GM19372 (cell line): Measurements from ENCODE around the gene RELL2.
"Not testable (repeated sequence)": the region's sequence is repeated elsewhere in the genome, so short reads cannot be mapped to it uniquely, and the experiment has no call there.

Experiments used
- ATAC-seq: cut with Tn5 transposase; IDR thresholded peaks from one replicate; pipeline ENCODE4 v1.9.1; 2021; ENCODE audit warnings: mild to moderate bottlenecking, low read depth, moderate library complexity; ENCODE audit not compliant: unreplicated experiment

Gene RELL2

GRCh38 chr5:141636413-141637122, at the start of gene RELL2, which contains the start of gene HDAC3:
RELL2 (plus strand) TSS chr5:141636997; CDS start chr5:141638226, 1,229 bp downstream.
HDAC3 (minus strand) TSS chr5:141636849; CDS start chr5:141636790, 59 bp downstream.
- ATAC-seq: peak; percentile 72

- no peak for ATAC-seq
These were observed 46.7 kb upstream of the RELL2 start for GRCh38 chr5:141590127-141590526.

- ATAC-seq: no peak
These were observed 39.9 kb upstream of the RELL2 start for GRCh38 chr5:141596867-141597266.

- no peak for ATAC-seq
These were observed 39.4 kb upstream of the RELL2 start for GRCh38 chr5:141597394-141597793.

- ATAC-seq: no peak
These were observed 39.0 kb upstream of the RELL2 start for GRCh38 chr5:141597814-141598213.

DNA sequence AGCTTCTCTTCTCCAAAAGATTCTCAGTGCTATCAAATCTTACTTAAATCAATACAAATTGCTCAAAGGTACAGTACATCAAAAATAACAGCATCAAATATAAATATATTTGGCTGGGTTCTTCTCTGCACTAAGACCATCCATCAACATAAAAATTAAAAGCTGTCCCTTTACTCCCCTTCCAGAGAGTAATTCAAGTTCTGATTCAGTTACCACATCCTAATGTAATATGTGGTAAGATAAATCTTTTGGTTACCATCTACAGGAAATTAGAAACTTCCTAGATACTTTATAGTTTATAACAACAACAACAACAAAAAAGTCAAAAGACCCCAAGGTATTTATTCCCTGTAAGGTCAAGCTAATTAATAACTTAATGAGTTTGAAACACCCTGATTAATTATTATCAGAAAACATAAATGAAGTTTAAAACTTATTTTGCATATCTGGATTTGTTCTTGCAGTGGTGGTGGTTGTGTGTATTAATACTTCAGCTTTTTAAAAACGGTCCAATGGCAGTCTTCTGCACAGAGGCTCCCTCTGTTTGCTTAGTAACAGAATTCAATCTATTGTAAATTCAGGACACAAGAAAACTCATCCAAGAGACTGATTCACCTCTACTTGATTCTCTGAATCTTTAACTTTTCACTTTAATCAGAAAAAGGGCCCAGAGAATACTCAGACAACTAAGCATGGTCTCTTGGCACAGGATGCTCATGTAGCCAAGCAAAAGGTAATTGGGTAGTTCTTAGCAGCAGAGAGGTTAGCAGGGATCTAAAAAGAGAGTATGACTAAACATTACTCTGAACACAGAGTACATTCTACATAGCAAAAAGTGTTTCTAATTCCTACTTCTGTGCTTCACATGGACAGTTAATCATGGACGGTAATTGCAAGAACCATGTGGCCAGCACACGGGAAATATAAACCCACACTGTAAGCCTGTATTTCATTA, 38.1 kb upstream of the RELL2 start:
- no peak for ATAC-seq

GRCh38 chr5:141602606-141603005, 34.2 kb upstream of the RELL2 start:
- no peak for ATAC-seq

- no peak for ATAC-seq
These were observed 32.7 kb upstream of the RELL2 start for GRCh38 chr5:141603923-141604717.

DNA sequence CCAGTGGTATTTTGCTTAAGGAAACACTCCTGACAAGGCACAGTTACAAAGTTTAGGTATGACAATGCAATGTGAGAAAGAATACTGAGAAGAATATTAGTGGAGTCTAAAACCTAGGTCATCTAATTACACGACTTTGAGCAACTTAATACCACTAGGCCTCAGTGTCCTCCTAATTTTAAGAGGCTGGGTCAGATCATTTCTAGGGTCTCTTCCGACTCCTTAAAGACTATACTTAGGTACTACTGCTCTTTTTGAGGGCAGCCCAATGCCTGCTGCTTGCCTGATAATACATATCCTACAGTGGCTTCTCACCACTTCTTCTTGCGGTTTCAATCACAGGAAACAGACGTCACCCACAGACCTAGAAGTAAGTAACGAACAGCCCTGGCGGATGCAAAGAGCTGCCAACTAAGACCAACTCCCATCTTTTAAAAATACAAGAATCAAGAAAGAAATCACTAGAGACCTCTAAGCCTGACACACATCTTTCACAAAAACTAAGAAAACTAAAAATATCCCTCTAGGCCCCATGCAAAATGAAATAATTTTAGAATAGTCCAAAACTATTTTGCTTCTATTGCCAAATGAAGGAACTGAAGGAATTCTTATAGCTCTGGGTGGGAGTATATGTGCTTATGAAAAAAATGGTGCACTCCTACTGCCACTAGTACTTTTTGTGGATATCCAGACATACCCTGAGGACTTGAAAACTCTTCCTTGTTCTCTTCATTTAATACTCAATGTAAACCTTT, 31.1 kb upstream of the RELL2 start:
- ATAC-seq: peak; percentile 99

DNA sequence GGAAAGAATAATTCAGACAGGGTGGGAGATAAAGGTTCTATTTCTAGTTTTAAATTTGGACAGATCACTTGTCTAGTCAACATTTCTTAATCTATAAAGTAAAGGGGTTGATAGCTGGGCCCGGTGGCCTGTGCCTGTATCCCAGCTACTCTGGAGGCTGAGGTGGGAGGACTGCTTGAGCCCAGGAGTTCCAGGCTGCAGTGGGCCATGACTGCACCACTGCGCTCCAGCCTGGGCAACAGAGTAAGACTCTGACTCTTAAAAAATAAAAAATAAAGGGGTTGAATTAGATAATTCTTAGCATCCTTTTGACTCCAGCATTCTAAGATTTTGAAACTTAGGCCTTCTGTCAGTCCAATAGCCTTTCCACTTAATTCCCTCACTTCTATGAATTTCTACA, 28.8 kb upstream of the RELL2 start:
- no peak for ATAC-seq

GRCh38 chr5:141608557-141608956, 28.2 kb upstream of the RELL2 start:
- no peak for ATAC-seq

DNA sequence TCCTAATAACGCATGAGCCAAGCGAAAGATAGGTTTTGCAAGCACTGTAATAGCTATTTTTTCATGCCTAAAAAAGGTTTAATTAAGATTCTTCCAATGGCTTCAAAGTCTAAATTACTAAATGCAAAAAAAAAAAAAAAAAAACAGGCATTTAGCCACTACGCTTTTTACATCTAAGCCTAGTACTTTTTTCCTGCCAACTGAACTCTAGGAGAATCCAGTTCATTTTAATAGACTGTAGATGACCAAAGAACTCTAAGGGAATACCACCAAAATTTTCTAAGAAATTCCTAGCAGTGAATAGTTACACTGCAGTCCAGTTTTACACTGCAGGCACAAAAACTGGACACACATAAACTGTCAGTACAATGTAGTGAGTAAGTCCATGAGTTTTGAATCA, 27.8 kb upstream of the RELL2 start:
- no peak for ATAC-seq

DNA sequence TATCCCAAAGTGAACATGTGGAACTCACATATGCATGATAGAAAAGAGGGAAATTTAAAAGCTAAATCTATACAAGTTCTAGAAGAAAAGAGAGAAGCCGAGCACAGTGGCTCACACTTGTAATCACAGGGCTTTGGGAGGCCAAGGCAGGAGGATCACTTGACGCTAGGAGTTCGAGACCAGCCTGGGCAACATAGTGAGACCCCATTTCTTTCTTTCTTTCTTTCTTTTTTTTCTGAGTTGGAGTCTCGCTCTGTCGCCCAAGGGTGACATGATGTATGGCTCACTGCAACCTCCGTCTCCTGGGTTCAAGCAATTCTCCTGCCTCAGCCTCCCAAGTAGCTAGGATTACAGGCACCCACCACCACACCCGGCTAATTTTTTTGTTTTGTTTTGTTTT, 26.9 kb upstream of the RELL2 start:
- ATAC-seq: not testable (repeated sequence)

- ATAC-seq: no peak
These were observed 25.5 kb upstream of the RELL2 start for GRCh38 chr5:141611289-141611688.

GRCh38 chr5:141613344-141613743, 23.5 kb upstream of the RELL2 start:
- ATAC-seq: no peak

- no peak for ATAC-seq
These were observed 20.6 kb upstream of the RELL2 start for GRCh38 chr5:141615991-141616720.

GRCh38 chr5:141617128-141617527, 19.7 kb upstream of the RELL2 start:
- ATAC-seq: no peak

GRCh38 chr5:141617682-141618029, 19.1 kb upstream of the RELL2 start:
- ATAC-seq: no peak

- ATAC-seq: peak; percentile 25
These were observed 18.6 kb upstream of the RELL2 start for GRCh38 chr5:141618030-141618803.
